Measurements from ENCODE around the gene RTL5. TPM values are rescaled to one million over a fixed set of nuclear protein-coding genes. Genes with fewer than 3 reads are reported as not detected.

The RTL5 gene
- total RNA-seq, 1 experiment from 2014 or later: 2.5 TPM

- Histone ChIP-seq H4K20me1 (ENCODE audit: insufficient read depth) (no peaks in the 10 kb centered on the region), H3K27me3 (ENCODE audit: insufficient read depth, low read length) (no peaks in the 10 kb centered on the region), H3K4me1 (ENCODE audit: control insufficient read depth in 1 of 2, insufficient read depth in 2 of 2, low read length in 2 of 2) (no peaks in the 10 kb centered on the region), H3K27ac (ENCODE audit: low read depth, low read length) (no peak overlapping the region), H3K4me3 (replicated peaks in 1 of 2; ENCODE audit: low read depth in 1 of 2, low read length in 2 of 2) (no peak overlapping the region), H3K9me3 (ENCODE audit: control insufficient read depth in 1 of 2, insufficient read depth in 1 of 2, low read depth in 1 of 2, low read length in 2 of 2) (no peaks in the 10 kb centered on the region), H3K36me3 (ENCODE audit: control insufficient read depth in 1 of 2, insufficient read depth in 2 of 2, low read length in 2 of 2) (no peaks in the 10 kb centered on the region), H3K79me2 (ENCODE audit: insufficient read depth, low read length) (no peaks in the 10 kb centered on the region), H3K9ac (ENCODE audit: low read length) (no peak overlapping the region), H3K9me2 (ENCODE audit: insufficient read depth) (no peaks in the 10 kb centered on the region), H2AFZ (ENCODE audit: low read depth, low read length, poor library complexity, severe bottlenecking) (no peak overlapping the region), H3K4me2 (ENCODE audit: low read length) (no peak overlapping the region)
- BruUV-seq (replicated peaks): no TSS peak
- no peak for ATAC-seq
- DNase-seq (ENCODE audit: low read depth, low spot score): no peak
- TF ChIP-seq JUND (IDR thresholded peaks at IDR 0.05) (no peak), ZNF274 (IDR thresholded peaks at IDR 0.05; ENCODE audit: low read depth, low read length) (no peak), ZFX (IDR thresholded peaks at IDR 0.05) (no peak), ZBTB33 (IDR thresholded peaks at IDR 0.05; ENCODE audit: extremely low read depth, insufficient replicate concordance, low read length) (no peak), FOSL1 (IDR thresholded peaks at IDR 0.05; ENCODE audit: low read depth) (no peak), POLR2AphosphoS5 (IDR thresholded peaks at IDR 0.05; ENCODE audit: low read depth, low read length) (no peak), EGR1 (IDR thresholded peaks at IDR 0.05; ENCODE audit: low read depth) (no peak), TCF7L2 (IDR thresholded peaks at IDR 0.05; ENCODE audit: borderline replicate concordance, extremely low read depth, insufficient read depth, insufficient read length) (no peak), ELF1 (IDR thresholded peaks at IDR 0.05; ENCODE audit: borderline replicate concordance, low read depth) (no peak), YY1 (IDR thresholded peaks at IDR 0.05; ENCODE audit: extremely low read depth, insufficient replicate concordance, low read depth, low read length) (no peak), REST (IDR thresholded peaks at IDR 0.05; ENCODE audit: low read depth) (no peak), SIN3A (IDR thresholded peaks at IDR 0.05; ENCODE audit: low read depth) (no peak), CTCF (IDR thresholded peaks at IDR 0.05 in 2 of 3, conservative IDR thresholded peaks at IDR 0.05 in 1 of 3; ENCODE audit: borderline replicate concordance in 1 of 3, insufficient read depth in 1 of 3, low read depth in 2 of 3, low read length in 2 of 3) (no peak), RAD21 (IDR thresholded peaks at IDR 0.05; ENCODE audit: low read depth) (no peak), CBX3 (IDR thresholded peaks at IDR 0.05; ENCODE audit: low read depth) (no peak), SP1 (IDR thresholded peaks at IDR 0.05; ENCODE audit: low read depth) (no peak), EZH2 (IDR thresholded peaks at IDR 0.05) (no peak), SRF (IDR thresholded peaks at IDR 0.05; ENCODE audit: low read depth) (no peak), ATF3 (IDR thresholded peaks at IDR 0.05) (no peak)
- intact Hi-C loops (cut with micrococcal nuclease): no loop called here
- CTCF ChIA-PET: no interaction called here
- RAD21 ChIA-PET (ENCODE audit: low non-redundant PET in 1 of 2, low total read pairs in 2 of 2, uncharacterized antibody in 2 of 2, unreplicated experiment in 2 of 2): no interaction called here
- POLR2A ChIA-PET: no interaction called here
Measured at GRCh38 chrX:72078411-72078810, 53.3 kb downstream of the RTL5 start.

Data from HCT116 (cell line).